SW480 (cell line): ENCODE measurements around the gene RRP12.

ENCODE experiments used
- DNase-seq: peaks from one replicate; pipeline ENCODE4 v3.0.0-alpha.2; 2016; ENCODE audit warnings: low spot score

RRP12 gene

GRCh38 chr10:97311111-97311626, 90.0 kb downstream of the RRP12 start:
- DNase-seq: no peak

GRCh38 chr10:97307866-97308780, 93.0 kb downstream of the RRP12 start:
- no peak for DNase-seq

- no peak for DNase-seq
Observed at GRCh38 chr10:97307441-97307840, 93.7 kb downstream of the RRP12 start.
